ENCODE data around the gene SIK2.
"Not testable (repeated sequence)": the region's sequence is repeated elsewhere in the genome, so short reads cannot be mapped to it uniquely, and the experiment has no call there.

SIK2 gene

DNA sequence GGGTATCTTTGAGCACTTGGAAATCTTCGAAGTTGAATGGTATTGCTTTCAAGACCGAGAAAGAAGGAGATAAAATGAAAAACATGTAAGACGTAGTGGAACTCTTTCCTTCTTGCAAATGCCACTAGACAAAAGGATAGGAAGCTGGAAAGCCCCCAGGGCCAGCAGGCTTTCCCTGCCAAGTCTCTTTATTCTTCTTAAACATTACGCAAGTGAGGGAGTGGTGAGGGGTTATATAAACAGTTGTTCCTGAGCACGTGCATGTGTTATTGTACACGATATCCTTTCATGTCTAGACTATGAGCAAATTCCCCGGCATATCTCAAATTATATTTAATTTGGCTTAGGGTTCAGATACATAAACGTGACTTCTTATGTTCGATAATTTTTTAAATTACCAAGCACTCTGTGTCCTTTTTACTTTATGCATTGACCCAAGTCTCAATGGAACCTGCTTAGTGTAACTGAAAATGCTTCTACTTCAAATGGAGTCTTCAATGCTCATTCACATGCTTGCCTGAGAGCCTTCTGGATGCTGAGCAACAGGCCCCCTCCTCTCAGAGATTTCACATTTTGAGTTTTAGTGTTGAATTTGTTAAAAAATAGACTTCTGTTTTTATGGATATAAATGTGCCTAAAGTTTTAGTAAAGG is 104.9 kb downstream of the SIK2 start:
- no peak for DNase-seq

GRCh38 chr11:111707691-111708067 is 105.4 kb downstream of the SIK2 start:
- DNase-seq: no peak

DNA sequence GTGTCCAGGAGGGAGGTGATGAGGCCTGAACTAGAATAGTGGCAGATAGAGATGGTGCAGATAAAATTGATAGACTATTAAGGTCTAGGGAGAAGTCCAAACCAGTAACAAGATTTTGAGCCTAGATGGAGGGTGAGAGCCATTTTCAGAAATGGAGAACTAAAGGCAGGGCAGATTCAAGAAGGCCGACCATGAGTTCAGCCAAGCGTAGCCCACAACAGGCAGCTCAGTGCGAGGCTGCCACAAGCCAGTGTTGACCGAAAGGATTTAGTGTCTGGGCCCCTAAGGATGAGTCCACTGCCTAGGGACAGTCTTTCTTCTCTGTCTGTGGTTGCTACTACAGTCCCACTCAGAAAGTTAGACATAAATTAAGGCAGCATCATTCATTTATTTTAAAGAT is 112.3 kb downstream of the SIK2 start:
- no peak for DNase-seq

DNA sequence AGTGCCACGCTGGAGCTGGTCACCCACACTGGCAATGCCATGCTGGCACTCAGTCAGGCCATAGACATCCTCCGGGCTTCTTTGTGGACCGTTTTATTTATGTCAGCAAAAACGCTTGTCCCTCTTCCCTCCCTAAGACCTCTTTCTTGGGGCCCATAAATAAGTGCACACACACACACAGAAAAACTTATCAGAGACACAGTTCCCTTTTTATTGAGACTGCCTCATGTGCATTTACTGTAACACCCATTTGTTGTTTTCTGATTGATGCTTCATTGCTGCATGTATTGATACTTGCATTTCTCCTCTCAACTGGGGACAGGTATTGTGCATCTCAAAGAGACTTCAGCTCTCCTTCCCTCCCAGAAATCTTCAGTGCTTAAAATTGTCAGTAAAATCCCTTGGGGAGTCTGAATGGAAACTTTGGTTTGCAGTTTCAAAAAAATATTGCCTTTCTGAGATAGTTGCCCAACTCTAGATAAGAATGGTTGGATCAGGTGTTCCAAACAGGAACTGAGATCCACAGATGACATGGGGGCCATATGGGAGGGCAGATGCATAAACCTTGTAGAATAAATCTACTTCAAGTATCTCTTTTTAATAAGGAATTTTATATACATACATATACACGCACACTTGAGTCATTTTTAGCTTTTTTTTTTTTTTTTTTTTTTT is 113.0 kb downstream of the SIK2 start:
- DNase-seq: no peak

DNA sequence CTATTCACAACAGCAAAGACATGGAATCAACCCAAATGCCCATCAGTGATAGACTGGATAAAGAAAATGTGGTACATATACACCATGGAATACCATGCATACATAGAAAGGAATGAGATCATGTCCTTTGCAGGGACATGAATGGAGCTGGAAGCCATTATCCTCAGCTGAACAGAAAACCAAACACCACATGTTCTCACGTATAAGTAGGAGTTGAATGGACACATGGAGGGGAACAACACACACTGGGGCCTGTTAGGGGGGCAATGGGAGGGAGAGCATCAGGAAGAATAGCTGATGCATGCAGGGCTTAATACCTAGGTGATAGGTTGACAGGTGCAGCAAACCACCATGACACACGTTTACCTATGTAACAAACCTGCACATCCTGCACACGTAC is 115.4 kb downstream of the SIK2 start:
- DNase-seq: not testable (repeated sequence)

DNA sequence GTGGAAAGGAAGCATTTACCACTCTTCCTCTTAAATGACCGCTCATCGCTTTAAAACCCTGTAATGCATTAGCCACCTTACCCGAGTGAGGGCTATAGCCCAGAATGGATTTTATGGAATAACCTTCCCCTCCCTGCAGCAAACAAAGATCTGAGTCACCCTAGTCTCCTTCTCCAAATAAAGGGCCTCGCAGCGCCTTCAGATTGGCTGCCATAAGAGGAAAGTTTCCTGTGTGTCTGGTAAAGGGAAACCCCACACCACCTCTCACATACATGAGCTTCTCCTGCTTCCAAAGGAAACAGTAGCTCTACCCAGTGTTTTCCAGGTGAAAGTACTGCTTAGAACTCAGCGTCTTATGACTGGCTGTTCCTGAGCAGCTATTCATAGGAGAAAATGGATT is 116.2 kb downstream of the SIK2 start:
- peak; percentile 54 for DNase-seq

DNA sequence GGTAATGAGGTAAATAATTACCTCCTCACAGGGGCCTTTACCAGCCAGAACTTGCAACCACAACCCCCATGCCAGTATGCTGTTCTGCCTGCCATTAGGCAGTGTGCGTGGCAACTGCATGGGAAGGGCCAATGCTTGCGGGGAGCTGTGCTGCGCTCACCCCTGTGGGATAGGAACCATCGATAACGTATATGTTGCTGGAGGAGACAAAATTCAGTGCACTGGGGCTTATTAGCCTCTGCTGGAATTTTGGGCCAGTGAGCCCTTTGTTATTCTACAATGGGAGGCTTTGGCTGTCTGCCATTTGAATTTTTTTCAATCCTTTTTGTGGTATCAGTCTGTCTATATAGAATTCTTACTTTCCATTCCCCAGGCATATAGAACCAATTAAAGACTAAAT is 116.6 kb downstream of the SIK2 start:
- DNase-seq: peak; percentile 44

- DNase-seq: no peak
Measured at GRCh38 chr11:111719379-111719778, 117.1 kb downstream of the SIK2 start.

DNA sequence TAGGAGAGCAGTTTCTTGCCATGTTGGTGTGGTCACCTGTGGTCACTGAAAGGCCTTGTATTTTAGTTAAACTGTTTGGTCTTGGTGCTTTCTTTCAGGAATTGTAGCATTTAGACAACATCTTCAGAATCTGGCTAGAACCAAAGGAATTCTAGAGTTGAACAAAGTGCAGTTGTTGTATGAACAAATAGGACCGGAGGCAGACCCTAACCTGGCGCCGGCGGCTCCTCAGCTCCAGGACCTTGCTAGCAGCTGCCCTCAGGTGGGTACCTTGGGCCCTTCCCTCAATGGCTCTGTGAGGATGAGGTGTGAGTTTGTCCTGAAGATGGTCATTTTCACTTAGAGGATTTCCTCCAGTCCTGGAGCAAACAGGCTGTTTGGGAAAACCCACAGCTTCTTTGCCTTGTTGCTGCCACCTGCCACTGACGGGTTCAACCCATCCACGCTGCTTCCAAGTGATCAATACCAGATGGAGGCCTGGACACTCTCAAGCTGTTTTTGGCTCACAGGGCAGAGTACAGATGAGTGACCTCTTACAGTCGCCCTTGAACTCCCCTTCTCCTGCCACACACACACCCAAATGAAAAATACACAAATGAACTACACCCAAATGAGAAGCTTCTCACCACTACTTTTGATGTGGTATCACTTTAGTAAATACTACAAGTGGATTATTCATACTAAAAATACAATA is 118.7 kb downstream of the SIK2 start:
- no peak for DNase-seq

GRCh38 chr11:111722501-111722900 is 120.3 kb downstream of the SIK2 start:
- DNase-seq: no peak

GRCh38 chr11:111723595-111723994 is 121.3 kb downstream of the SIK2 start:
- no peak for DNase-seq

DNA sequence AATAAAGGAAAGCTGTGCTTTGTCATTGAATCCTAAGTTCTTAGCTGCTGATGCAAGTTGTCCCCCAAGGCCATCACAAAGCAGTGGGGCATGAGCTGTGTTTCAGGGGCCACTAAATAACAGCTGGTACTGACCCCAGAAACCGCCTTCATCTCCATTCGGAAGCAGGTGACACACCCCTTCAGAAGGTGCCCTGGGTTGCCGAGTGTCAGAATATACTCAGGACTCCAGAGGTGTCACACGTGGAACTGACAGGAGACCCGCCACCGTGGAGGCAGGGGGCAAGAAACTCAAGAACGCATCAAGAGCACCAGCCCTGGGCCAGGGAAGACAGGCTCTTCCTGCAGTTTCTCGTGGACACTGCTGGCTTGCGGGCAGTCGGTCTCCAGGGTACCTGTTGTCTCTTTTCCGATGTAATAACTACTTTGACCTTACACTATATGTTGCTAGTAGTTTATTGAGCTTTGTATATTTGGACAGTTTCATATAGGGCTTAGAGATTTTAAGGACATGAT is 122.4 kb downstream of the SIK2 start:
- DNase-seq: no peak

- DNase-seq: no peak
Measured at GRCh38 chr11:111725621-111726020, 123.4 kb downstream of the SIK2 start.

DNA sequence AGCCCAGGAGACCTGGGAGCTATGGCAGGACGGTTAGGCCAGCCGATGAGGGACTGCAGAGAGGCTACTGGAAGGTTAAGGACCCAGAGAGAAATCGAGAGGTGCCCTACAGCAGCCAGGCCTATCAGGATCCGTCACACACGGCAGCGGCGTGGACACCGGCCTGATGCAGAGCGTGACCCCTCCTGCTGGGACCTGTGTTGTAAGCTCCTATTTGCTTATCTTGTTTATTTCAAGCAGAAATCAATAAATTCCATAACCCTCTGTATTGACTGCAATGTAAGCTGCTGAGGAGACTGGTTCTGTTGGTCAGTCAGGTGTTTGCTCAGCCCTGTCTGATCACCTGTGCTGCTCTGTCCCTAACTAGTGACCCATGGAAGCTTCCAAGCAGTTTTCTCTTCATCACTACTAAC is 124.1 kb downstream of the SIK2 start:
- DNase-seq: no peak

- DNase-seq: no peak
Measured at GRCh38 chr11:111727431-111727830, 125.2 kb downstream of the SIK2 start.

DNA sequence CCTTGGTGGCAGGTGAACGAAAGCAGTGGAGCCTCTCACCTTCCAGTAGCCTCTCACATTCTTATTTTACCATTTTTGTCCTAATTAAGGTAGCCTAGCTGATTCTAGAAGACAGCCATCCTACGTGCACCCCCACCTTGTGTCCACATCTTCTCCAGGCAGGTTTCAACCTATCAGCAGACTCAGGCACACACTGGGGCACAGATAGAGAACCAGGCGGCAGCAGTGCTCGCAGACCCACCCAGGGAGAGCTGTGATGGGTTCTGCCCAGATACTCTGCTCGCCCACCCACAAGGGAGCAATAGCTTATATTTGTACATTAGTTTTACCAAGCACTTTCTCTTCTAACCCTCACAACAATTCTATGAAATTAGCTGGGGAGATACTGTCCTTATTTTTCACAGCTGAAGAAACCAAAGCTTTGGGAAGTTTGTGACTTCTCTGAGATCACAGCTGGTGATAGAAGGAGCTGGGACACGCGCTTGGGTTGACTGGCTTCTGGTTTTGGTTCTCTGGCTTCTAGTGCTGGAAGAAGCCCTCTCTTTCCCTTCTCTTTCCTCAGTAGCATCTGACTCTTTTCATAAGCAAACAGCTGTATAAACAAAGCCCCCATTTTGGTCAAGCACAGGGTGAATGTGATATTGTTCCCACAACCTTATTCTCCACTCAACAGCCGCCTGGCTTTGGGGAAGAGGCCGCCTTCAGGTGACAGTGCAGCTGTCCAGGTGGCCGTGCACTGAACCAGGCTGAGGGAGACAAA is 127.0 kb downstream of the SIK2 start:
- DNase-seq: no peak

DNA sequence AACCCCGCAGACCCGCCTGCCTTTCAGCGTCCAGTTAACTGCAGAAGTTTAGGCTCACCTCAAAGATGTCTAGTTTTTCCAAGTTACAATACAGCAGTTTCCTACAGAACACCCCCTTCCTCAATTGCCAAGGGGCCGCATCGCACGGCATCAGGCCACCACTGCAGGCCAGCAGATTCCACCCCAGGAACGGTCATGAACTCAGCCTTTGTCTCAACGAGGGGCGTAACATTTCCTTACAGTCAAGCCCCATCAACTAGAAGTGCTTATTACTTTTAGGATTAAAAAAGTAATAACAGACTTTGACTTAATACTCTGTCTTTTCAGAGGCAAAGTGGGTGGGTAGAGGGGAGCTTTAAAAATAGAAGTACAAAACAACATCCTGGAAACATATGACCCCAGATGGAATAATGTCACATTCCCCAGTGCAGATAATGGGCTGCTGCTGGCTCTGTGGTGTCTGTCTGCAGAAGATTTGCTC is 127.6 kb downstream of the SIK2 start:
- DNase-seq: no peak

DNA sequence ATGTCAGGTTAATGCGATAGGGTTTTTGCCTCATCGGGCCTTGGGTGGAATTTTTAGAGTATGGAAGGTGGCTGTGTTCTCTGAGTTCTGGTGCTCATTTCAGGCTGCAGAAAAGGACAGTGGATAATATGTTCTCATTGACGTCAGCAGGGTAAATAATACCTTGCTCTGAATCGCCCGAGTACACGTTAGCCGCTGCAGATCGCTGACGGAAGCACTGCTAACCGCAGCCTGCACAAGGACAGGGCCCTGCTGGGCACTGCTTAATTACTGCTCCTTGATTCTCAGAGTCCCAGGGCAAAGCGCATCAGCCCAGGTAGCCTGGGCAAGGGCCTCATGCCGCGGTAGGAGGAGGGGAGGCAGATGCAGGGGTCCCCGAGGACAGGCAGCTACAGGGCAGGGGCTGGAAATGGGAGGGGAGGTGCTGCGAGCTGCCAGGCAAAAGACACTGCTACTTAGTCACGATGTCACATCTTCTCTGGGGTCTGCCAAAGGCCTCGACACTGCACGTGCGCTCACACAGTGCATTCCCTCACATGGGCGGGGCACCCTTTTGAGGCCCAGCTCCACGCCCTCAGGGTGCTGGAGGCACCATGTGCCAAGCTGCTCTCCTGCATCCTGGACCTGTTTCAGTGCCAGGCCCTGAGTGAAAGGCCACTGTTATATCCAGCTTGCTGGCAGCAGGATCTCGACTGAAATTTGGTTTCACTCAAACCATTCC is 128.8 kb downstream of the SIK2 start:
- DNase-seq: no peak

DNA sequence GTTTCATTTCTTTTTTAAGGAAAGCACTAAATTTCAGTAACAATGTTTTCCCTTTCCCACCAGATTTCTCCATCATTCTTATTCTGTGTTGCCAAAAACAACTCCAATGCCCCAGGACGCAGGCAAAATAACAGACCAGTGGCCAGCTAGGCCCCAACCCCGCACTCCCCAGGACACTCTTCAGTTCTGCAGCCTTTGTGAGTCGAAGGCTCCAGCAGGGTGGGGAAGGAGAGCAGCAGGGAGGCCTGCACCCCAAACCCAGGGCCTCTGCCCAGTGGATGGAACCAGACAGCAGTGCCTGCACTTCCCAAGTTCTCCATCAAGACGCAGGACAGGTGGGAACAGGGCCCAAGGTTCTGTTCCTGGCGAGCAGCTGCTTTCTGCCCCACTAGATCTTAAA is 129.6 kb downstream of the SIK2 start:
- no peak for DNase-seq

GRCh38 chr11:111733016-111733415 is 130.8 kb downstream of the SIK2 start:
- peak; percentile 84 for DNase-seq

DNA sequence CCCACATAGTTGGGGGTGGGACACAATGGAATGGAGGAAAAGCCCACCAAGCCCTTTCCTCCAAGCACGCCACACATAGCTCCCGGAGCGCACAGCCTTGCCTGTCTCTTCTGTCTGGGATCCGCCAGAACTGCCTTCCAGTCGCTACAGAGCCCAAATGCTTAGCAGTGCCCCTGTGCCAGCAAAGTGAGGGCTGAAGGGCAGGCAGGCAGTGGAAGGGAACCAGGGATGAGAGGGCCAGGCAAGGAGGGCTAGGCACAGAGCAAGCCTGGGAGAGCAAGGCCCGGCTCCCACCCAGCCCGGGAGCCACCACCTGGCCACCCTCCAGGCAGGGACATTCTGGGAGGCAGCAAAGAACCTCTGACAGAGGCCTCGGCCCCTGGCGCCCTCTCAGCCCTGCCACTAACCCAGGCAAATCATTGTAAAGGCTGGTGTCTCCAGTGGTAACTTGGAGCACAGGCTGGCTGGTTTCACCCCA is 131.4 kb downstream of the SIK2 start:
- DNase-seq: no peak

All from fibroblast of skin of right biceps (primary cell).